Measurements from ENCODE around the gene SMYD3.
"Not testable (repeated sequence)": the region's sequence is repeated elsewhere in the genome, so short reads cannot be mapped to it uniquely, and the experiment has no call there.

- TF ChIP-seq CTCF (conservative IDR thresholded peaks at IDR 0.05; ENCODE audit: low read length); EZH2phosphoT487 (IDR thresholded peaks at IDR 0.05; ENCODE audit: borderline replicate concordance): not testable (repeated sequence)
Observed at GRCh38 chr1:245816496-245816895, 690.6 kb downstream of the SMYD3 start.

Measured in Loucy (cell line).